GM12891 (cell line): Measurements from ENCODE around the gene HMCN2.

Source experiments
- PAX5 ChIP-seq: IDR thresholded peaks from 2 replicates; pipeline ENCODE4 v1.6.1; 2011; ENCODE audit warnings: low read length, moderate library complexity, mild to moderate bottlenecking; ENCODE audit not compliant: insufficient read depth, severe bottlenecking
- POLR2A ChIP-seq: IDR thresholded peaks from 2 replicates; pipeline ENCODE4 v1.6.1; 2011; ENCODE audit warnings: low read depth, low read length, control low read depth
- POLR2AphosphoS5 ChIP-seq: IDR thresholded peaks from 2 replicates; pipeline ENCODE4 v1.6.1; 2011; ENCODE audit warnings: low read depth, low read length, control low read depth
- SPI1 ChIP-seq: IDR thresholded peaks from 2 replicates; pipeline ENCODE4 v1.6.1; 2011; ENCODE audit warnings: low read depth, low read length, control low read depth
- TAF1 ChIP-seq: IDR thresholded peaks from 2 replicates; pipeline ENCODE4 v1.6.1; 2011; ENCODE audit warnings: low read depth, low read length, control low read depth

GRCh38 chr9:130220352-130220751 lies 45.2 kb upstream of the HMCN2 start:
- TF ChIP-seq TAF1 (no peak), PAX5 (no peak), POLR2A (no peak), SPI1 (no peak), POLR2AphosphoS5 (no peak)
